GM21619 (cell line): ENCODE results near the gene AOPEP.

ENCODE experiments used
- ATAC-seq: cut with Tn5 transposase; IDR thresholded peaks from one replicate; pipeline ENCODE4 v1.9.1; 2021; ENCODE audit not compliant: unreplicated experiment

The AOPEP gene

GRCh38 chr9:95127249-95128176 is 401.0 kb downstream of the AOPEP start:
- ATAC-seq: no peak

- ATAC-seq: no peak
Observed at GRCh38 chr9:95128177-95128524, 401.7 kb downstream of the AOPEP start.

GRCh38 chr9:95129476-95130291 is 403.2 kb downstream of the AOPEP start:
- ATAC-seq: no peak

- no peak for ATAC-seq
Observed at GRCh38 chr9:95130484-95130883, 404.0 kb downstream of the AOPEP start.

GRCh38 chr9:95131023-95131943 is 404.8 kb downstream of the AOPEP start:
- no peak for ATAC-seq

GRCh38 chr9:95132366-95133324 is 406.1 kb downstream of the AOPEP start:
- no peak for ATAC-seq

- no peak for ATAC-seq
Observed at GRCh38 chr9:95133325-95133705, 406.8 kb downstream of the AOPEP start.

GRCh38 chr9:95134457-95134881 is 408.0 kb downstream of the AOPEP start:
- no peak for ATAC-seq

GRCh38 chr9:95135756-95136155 is 409.3 kb downstream of the AOPEP start:
- ATAC-seq: no peak
